ENCODE data around the gene NFIX. TPM values are rescaled to one million over a fixed set of nuclear protein-coding genes. Genes with fewer than 3 reads are reported as not detected.
A peak's percentile ranks its signal among the peaks of the same experiment; 100 is the strongest.

Gene NFIX
- total and polyA plus RNA-seq, 12 donors: 16.8 to 162 (median 138) TPM

- WGBS, 2 donors: 60 to 73% methylated on average over 12 of the region's 12 CpGs
- Histone ChIP-seq H3K9me3 (no peaks in the 10 kb centered on the region), H3K36me3 (peaks cover 0 to 29% (median 0%) of the 10 kb centered on the region in 9 donors), H3K27ac (peak overlapping the region; percentile 38 to 96 (median 80)), H3K4me1 (peaks cover 49 to 100% (median 91%) of the 10 kb centered on the region in 9 donors), H3K4me3 (no peak overlapping the region), H3K27me3 (no peaks in the 10 kb centered on the region)
- intact Hi-C loops (cut with DNase I): loop anchor here in 7 of 10 donors (2.0 to 10.0 kb wide), 5 partner anchors 29 to 50 kb away; partner anchors contain the start of gene NFIX (in 3 of the 7)
- ATAC-seq (peak; percentile 18 to 77 (median 60)), DNase-seq (no peak)
- TF ChIP-seq, protein P1, sequence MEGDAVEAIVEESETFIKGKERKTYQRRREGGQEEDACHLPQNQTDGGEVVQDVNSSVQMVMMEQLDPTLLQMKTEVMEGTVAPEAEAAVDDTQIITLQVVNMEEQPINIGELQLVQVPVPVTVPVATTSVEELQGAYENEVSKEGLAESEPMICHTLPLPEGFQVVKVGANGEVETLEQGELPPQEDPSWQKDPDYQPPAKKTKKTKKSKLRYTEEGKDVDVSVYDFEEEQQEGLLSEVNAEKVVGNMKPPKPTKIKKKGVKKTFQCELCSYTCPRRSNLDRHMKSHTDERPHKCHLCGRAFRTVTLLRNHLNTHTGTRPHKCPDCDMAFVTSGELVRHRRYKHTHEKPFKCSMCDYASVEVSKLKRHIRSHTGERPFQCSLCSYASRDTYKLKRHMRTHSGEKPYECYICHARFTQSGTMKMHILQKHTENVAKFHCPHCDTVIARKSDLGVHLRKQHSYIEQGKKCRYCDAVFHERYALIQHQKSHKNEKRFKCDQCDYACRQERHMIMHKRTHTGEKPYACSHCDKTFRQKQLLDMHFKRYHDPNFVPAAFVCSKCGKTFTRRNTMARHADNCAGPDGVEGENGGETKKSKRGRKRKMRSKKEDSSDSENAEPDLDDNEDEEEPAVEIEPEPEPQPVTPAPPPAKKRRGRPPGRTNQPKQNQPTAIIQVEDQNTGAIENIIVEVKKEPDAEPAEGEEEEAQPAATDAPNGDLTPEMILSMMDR (IDR thresholded peaks at IDR 0.05): no peak
Observed at GRCh38 chr19:13031917-13032623, 36.8 kb downstream of the NFIX start.

- intact Hi-C loops (cut with DNase I): loop anchor here in 7 of 10 donors (2.0 to 10.0 kb wide), 5 partner anchors 28 to 51 kb away; partner anchors contain the start of gene NFIX (in 3 of the 7)
- H3K36me3 ChIP-seq: peaks cover 0 to 21% (median 0%) of the 10 kb centered on the region in 9 donors
- ATAC-seq: peak in 1 of 8 donors; percentile 1
- H3K9me3 ChIP-seq: no peaks in the 10 kb centered on the region
- WGBS, 2 donors: 73 to 75% methylated on average over 13 of the region's 13 CpGs
- H3K27ac ChIP-seq: peak overlapping the region; percentile 38 to 96 (median 80)
- H3K4me3 ChIP-seq: no peak overlapping the region
- DNase-seq: no peak
- H3K4me1 ChIP-seq: peaks cover 52 to 100% (median 92%) of the 10 kb centered on the region in 9 donors
- TF ChIP-seq, protein P1 (IDR thresholded peaks at IDR 0.05): no peak
- H3K27me3 ChIP-seq: no peaks in the 10 kb centered on the region
Observed at GRCh38 chr19:13032837-13033236, 37.6 kb downstream of the NFIX start.

DNA sequence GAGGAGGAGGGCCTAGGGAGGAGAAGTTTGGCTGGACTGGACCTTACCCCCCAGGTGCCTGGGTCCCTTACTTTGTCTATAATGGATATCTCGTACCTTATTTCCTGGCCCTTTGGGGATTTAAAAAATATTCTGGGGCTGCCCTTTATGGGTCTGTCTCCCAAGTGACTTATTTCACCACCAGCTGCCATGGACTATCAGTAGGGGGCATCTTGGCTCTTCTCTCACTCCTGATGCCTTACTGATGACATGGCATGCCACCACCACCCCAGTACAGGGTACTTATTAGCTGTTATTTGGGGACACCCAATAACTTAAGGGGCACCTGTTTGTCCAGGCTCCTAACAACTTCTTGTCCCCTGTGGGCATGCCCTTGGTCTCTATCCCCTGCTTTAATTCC is 38.0 kb downstream of the NFIX start:
- H3K27ac ChIP-seq: peak overlapping the region in 9 of 10 donors; percentile 38 to 96 (median 79)
- DNase-seq (no peak), ATAC-seq (no peak)
- H3K27me3 ChIP-seq: no peaks in the 10 kb centered on the region
- H3K4me3 ChIP-seq: no peak overlapping the region
- H3K4me1 ChIP-seq: peaks cover 52 to 100% (median 92%) of the 10 kb centered on the region in 9 donors
- peaks cover 0 to 19% (median 0%) of the 10 kb centered on the region in 9 donors for H3K36me3 ChIP-seq
- 78 to 92% methylated on average over 1 of the region's 1 CpG for WGBS, 2 donors
- TF ChIP-seq, protein P1 (IDR thresholded peaks at IDR 0.05): peak in 3 of 9 donors; percentile 13 to 33 (median 24)
- H3K9me3 ChIP-seq: no peaks in the 10 kb centered on the region
- intact Hi-C loops (cut with DNase I): loop anchor here in 7 of 10 donors (2.0 to 10.0 kb wide), 5 partner anchors 28 to 51 kb away; partner anchors contain the start of gene NFIX (in 3 of the 7)

- peaks cover 56 to 100% (median 92%) of the 10 kb centered on the region in 9 donors for H3K4me1 ChIP-seq
- H3K27me3 ChIP-seq: no peaks in the 10 kb centered on the region
- H3K9me3 ChIP-seq: no peaks in the 10 kb centered on the region
- WGBS, 2 donors: 41 to 46% methylated on average over 8 of the region's 8 CpGs
- DNase-seq (peak; percentile 85), ATAC-seq (peak; percentile 50 to 73 (median 58))
- TF ChIP-seq, protein P1 (IDR thresholded peaks at IDR 0.05): peak; percentile 58 to 86 (median 82)
- no peak overlapping the region for H3K4me3 ChIP-seq
- peaks cover 0 to 14% (median 0%) of the 10 kb centered on the region in 9 donors for H3K36me3 ChIP-seq
- intact Hi-C loops (cut with DNase I): loop anchor here in 7 of 10 donors (2.0 to 10.0 kb wide), 5 partner anchors 27 to 52 kb away; partner anchors contain the start of gene NFIX (in 3 of the 7)
- H3K27ac ChIP-seq: peak overlapping the region in 9 of 10 donors; percentile 24 to 96 (median 79)
Observed at GRCh38 chr19:13033819-13034611, 38.7 kb downstream of the NFIX start.

Measured in heart right ventricle (tissue), 16 donors.